ENCODE measurements around the gene EARS2.

DNA sequence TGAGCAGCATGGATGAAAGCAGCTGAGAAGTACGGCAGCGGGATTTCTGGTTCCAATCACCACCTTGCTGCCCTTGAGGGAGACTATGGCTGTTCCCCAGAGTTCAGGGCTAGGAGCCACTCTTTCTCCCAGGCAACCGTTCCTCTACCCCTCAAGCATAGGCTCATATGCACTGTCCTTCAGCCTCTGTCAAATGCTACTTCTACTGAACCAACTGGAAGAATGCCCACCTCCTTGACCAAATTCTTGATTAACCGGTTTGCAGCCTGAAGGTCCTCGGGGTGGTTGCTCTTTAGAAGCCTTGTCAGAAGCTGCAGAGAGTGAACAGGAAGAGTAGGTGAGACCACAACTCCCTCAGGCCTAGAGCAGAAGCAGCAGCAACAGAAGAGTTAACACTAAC is 70.7 kb downstream of the EARS2 start:
- TF ChIP-seq ZNF274 (IDR thresholded peaks at IDR 0.05; ENCODE audit: low read depth, low read length) (no peak), YY1 (IDR thresholded peaks at IDR 0.05; ENCODE audit: insufficient read depth, insufficient read length) (no peak)
